Astrocyte of the spinal cord (primary cell): ENCODE data around the gene TTC33.

Source experiments
- DNase-seq: peaks from one replicate; pipeline ENCODE4 v3.0.0; 2011; ENCODE audit warnings: low read depth, low spot score
- H3K4me3 ChIP-seq: 2 replicates; pipeline ENCODE4 v1.5.1; 2011; ENCODE audit warnings: low read depth, mild to moderate bottlenecking, low read length, moderate library complexity
- CTCF ChIP-seq: IDR thresholded peaks from 2 replicates; pipeline ENCODE4 v1.5.1; 2012; ENCODE audit warnings: low read depth, mild to moderate bottlenecking, low read length, inconsistent platforms
- in situ Hi-C: cut with HindIII; loops from 2 replicates; pipeline ENCODE4 v1.10.0; 2017; ENCODE audit warnings: low sequenced_read_pairs

TTC33 gene

DNA sequence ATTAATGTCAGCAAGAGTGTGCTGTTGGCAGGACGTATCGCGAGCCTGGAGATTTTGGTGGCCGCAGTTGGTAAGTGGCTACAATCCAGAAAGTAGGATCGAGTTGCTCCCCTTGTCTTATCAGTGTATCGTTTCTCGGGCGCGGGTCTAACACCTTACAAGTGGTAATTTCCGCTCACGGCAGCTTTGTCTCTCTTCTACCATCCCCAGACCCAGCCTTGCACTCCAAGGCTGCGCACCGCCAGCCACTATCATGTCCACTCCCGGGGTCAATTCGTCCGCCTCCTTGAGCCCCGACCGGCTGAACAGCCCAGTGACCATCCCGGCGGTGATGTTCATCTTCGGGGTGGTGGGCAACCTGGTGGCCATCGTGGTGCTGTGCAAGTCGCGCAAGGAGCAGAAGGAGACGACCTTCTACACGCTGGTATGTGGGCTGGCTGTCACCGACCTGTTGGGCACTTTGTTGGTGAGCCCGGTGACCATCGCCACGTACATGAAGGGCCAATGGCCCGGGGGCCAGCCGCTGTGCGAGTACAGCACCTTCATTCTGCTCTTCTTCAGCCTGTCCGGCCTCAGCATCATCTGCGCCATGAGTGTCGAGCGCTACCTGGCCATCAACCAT, 74.9 kb downstream of the TTC33 start:
- in situ Hi-C loops, result no loop called here
- peak; percentile 54 for DNase-seq
- H3K4me3 ChIP-seq, result peak overlapping the region; percentile 81
- TF ChIP-seq CTCF, result peak; percentile 35

DNA sequence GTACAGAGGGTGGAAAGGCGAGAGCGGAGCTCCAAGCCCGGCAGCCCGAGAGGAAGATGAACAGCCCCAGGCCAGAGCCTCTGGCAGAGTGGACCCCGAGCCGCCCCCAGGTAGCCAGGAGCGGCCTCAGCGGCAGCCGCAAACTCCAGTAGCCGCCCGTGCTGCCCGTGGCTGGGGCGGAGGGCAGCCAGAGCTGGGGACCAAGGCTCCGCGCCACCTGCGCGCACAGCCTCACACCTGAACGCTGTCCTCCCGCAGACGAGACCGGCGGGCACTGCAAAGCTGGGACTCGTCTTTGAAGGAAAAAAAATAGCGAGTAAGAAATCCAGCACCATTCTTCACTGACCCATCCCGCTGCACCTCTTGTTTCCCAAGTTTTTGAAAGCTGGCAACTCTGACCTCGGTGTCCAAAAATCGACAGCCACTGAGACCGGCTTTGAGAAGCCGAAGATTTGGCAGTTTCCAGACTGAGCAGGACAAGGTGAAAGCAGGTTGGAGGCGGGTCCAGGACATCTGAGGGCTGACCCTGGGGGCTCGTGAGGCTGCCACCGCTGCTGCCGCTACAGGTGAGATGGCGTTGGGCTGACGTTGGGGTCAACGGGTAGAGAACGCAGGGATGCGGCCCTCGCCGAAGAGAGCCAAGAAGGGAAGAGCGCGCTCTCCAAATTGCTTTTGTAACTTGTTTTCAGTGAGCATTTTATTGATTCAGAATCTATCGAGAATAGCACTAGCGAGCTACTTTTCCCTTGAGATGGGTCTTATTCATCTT, 75.7 kb downstream of the TTC33 start, which contains the start of gene PTGER4:
Gene PTGER4, plus strand, starts transcription at position 3 of the 769 bp plus-strand sequence. CDS start 1,079 bp downstream, outside the sequence.
- peak within 1 kb of the TSS; percentile 81 for H3K4me3 ChIP-seq
- no peak for TF ChIP-seq CTCF
- in situ Hi-C loops, result no loop called here
- DNase-seq, result no peak

GRCh38 chr5:40679148-40679912, 76.4 kb downstream of the TTC33 start:
- peak overlapping the region; percentile 81 for H3K4me3 ChIP-seq
- TF ChIP-seq CTCF, result no peak
- DNase-seq, result peak; percentile 96
- in situ Hi-C loops, result no loop called here

GRCh38 chr5:40678460-40679147, 77.2 kb downstream of the TTC33 start:
- TF ChIP-seq CTCF, result no peak
- no peak for DNase-seq
- in situ Hi-C loops, result no loop called here
- H3K4me3 ChIP-seq, result peak overlapping the region; percentile 81

DNA sequence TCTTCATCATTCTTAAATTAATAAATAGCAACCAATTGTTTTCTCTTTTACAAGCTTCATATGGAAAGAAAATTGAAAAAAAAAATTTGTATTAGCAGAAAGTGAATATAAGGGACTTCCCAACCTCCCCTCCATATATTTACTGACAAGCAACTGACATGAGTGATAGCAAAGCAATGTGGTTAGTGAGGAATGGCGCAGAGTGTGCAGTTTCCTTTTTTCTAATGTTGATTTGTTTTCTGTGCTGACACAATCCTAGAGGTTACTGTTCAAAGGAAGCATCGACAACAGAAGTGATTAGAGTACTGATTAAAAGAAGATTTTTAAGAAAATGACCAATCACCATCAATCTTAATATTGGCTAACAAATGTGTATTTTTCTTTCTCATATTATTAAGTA, 77.7 kb downstream of the TTC33 start:
- no peak for TF ChIP-seq CTCF
- peak overlapping the region; percentile 81 for H3K4me3 ChIP-seq
- in situ Hi-C loops, result no loop called here
- no peak for DNase-seq

GRCh38 chr5:40677456-40677855, 78.3 kb downstream of the TTC33 start:
- peak overlapping the region; percentile 2 for H3K4me3 ChIP-seq
- TF ChIP-seq CTCF, result no peak

More at GRCh38 chr5:40677456-40677855, 78.3 kb downstream of the TTC33 start:
- in situ Hi-C loops, result no loop called here
- no peak for DNase-seq
